ENCODE results near the gene METTL26. TPM values are rescaled to one million over a fixed set of nuclear protein-coding genes. Genes with fewer than 3 reads are reported as not detected.

The METTL26 gene
- total and polyA plus RNA-seq, 2 of the 4 experiments (the other 2 are of a cell fraction) = 46.8 to 128 TPM

GRCh38 chr16:659618-660017 is 23.5 kb upstream of the METTL26 start:
- Histone ChIP-seq H3K56ac (ENCODE audit: extremely low read depth, insufficient read depth, low read length) (no peak overlapping the region), H3K9me1 (ENCODE audit: insufficient read depth, low read length) (no peaks in the 10 kb centered on the region), H3K23ac (ENCODE audit: low read depth, low read length) (no peak overlapping the region), H3K9ac (ENCODE audit: low read depth, low read length) (no peak overlapping the region), H3K79me1 (ENCODE audit: low read depth in 1 of 2, low read length in 2 of 2) (no peaks in the 10 kb centered on the region), H2AK5ac (ENCODE audit: low read depth, low read length) (no peak overlapping the region), H2AK9ac (replicated peaks; ENCODE audit: low read depth, low read length, poor library complexity) (no peak overlapping the region), H3K27ac (ENCODE audit: insufficient read depth, low read length) (no peak overlapping the region), H2AFZ (replicated peaks; ENCODE audit: low read length, poor library complexity) (no peak overlapping the region), H3K4me3 (ENCODE audit: insufficient read depth, low read depth, low read length) (no peak overlapping the region), H3K4ac (ENCODE audit: low read depth, low read length) (no peak overlapping the region), H2BK20ac (ENCODE audit: low read depth, low read length) (no peak overlapping the region), H3K4me1 (ENCODE audit: control insufficient read depth, insufficient read depth, low read length) (peaks cover 5% of the 10 kb centered on the region), H4K91ac (ENCODE audit: insufficient read depth, low read depth, low read length) (no peak overlapping the region), H4K8ac (ENCODE audit: low read depth in 2 of 2, low read length in 2 of 2) (no peak overlapping the region), H3K9me3 (ENCODE audit: control insufficient read depth, insufficient read depth, low read length) (no peaks in the 10 kb centered on the region), H3K14ac (replicated peaks; ENCODE audit: low read depth, low read length) (no peak overlapping the region), H3K4me2 (ENCODE audit: low read depth, low read length) (no peak overlapping the region), H2BK120ac (ENCODE audit: low read depth, low read length) (no peak overlapping the region), H3K36me3 (ENCODE audit: control insufficient read depth, insufficient read depth, low read length) (peaks cover 4% of the 10 kb centered on the region), H4K5ac (ENCODE audit: low read depth, low read length) (no peak overlapping the region), H2BK15ac (ENCODE audit: low read depth, low read length) (no peak overlapping the region), H3K27me3 (ENCODE audit: control insufficient read depth, insufficient read depth, low read length) (no peaks in the 10 kb centered on the region), H4K20me1 (ENCODE audit: insufficient read depth, low read length) (no peaks in the 10 kb centered on the region), H3K18ac (ENCODE audit: low read depth, low read length) (no peak overlapping the region), H2BK5ac (ENCODE audit: low read depth, low read length, poor library complexity, severe bottlenecking) (no peak overlapping the region)
- intact Hi-C loops (cut with micrococcal nuclease) (loop anchor here (2.0 kb wide), 1 partner anchor 81 kb away; no protein-coding TSS in a partner anchor), dilution Hi-C loops (cut with HindIII; ENCODE audit: low sequenced_read_pairs, unreplicated experiment) (no loop called here), in situ Hi-C loops (cut with MboI; ENCODE audit: low sequenced_read_pairs) (no loop called here)
- ATAC-seq (ENCODE audit: low read depth) (no peak), DNase-seq (no peak)
- TF ChIP-seq BHLHE40 (IDR thresholded peaks at IDR 0.05; ENCODE audit: low read depth, low read length) (no peak), RCOR1 (IDR thresholded peaks at IDR 0.05; ENCODE audit: insufficient replicate concordance, low read length) (no peak), CHD1 (IDR thresholded peaks at IDR 0.05; ENCODE audit: low read depth, low read length) (no peak)
- BruUV-seq (replicated peaks) = no TSS peak
- 90% methylated on average over 9 of the region's 20 CpGs; no CpG with 5 or more reads in 1 of the 2 experiments for WGBS, 2 experiments (ENCODE audit: extremely low coverage in 2 of 2, insufficient read length in 1 of 2)
- CTCF ChIA-PET = interaction anchor here (0.7 kb wide), 1 partner anchor 12 kb away, joined by 3 read pairs; no protein-coding TSS in a partner anchor
- POLR2A ChIA-PET (ENCODE audit: unreplicated experiment) = no interaction called here

Data from IMR-90 (cell line).